SU-DHL-6 (cell line): Measurements from ENCODE around the gene GRIK3.

Experiments used
- H2AFZ ChIP-seq: fragments of 200-600 bp; sonication (generic); 2 replicates; pipeline ENCODE4 v1.6.1; 2014; ENCODE audit warnings: low read depth, mild to moderate bottlenecking, moderate library complexity, mixed read lengths, antibody characterized with exemption, low read length; ENCODE audit not compliant: severe bottlenecking
- H3F3A ChIP-seq: fragments of 200-600 bp; shearing (Covaris generic); 2 replicates; pipeline ENCODE4 v1.6.0; 2016; ENCODE audit warnings: antibody characterized with exemption, mild to moderate bottlenecking; ENCODE audit not compliant: insufficient read depth
- H3K27ac ChIP-seq: fragments of 200-600 bp; sonication (generic); 2 replicates; pipeline ENCODE4 v1.5.1; 2016; ENCODE audit warnings: low read depth, mild to moderate bottlenecking, low read length, moderate library complexity, mixed read lengths
- H3K27me3 ChIP-seq: fragments of 200-600 bp; sonication (generic), shearing (Covaris generic); 2 replicates; pipeline ENCODE4 v1.6.0; 2014; ENCODE audit warnings: mild to moderate bottlenecking, low read length
- H3K36me3 ChIP-seq: fragments of 200-600 bp; sonication (generic); 2 replicates; pipeline ENCODE4 v1.6.1; 2014; ENCODE audit warnings: mild to moderate bottlenecking, low read length, mixed read lengths
- H3K4me2 ChIP-seq: fragments of 300-600, 200-600 bp; shearing (Covaris generic), sonication (generic); 2 replicates; pipeline ENCODE4 v1.6.0; 2014; ENCODE audit warnings: low read length, low read depth, mild to moderate bottlenecking; ENCODE audit not compliant: poor library complexity, severe bottlenecking
- H3K4me3 ChIP-seq: fragments of 200-600 bp; sonication (generic); 2 replicates; pipeline ENCODE4 v1.5.1; 2014; ENCODE audit warnings: antibody characterized with exemption, low read length, mild to moderate bottlenecking, mixed read lengths; ENCODE audit not compliant: insufficient read depth, poor library complexity, severe bottlenecking
- H3K79me2 ChIP-seq: fragments of 200-600 bp; sonication (generic); 2 replicates; pipeline ENCODE4 v1.6.1; 2014; ENCODE audit warnings: mild to moderate bottlenecking, low read length, moderate library complexity; ENCODE audit not compliant: insufficient read depth
- H3K9ac ChIP-seq: fragments of 200-600 bp; sonication (generic); 2 replicates; pipeline ENCODE4 v1.7.0; 2014; ENCODE audit warnings: mild to moderate bottlenecking, low read length
- H3K9me2 ChIP-seq: fragments of 200-600 bp; sonication (generic); replicated peaks from 2 replicates; pipeline ENCODE4 v1.6.1; 2014; ENCODE audit warnings: low read length; ENCODE audit not compliant: insufficient read depth
- H3K9me3 ChIP-seq: fragments of 200-600 bp; sonication (generic); 2 replicates; pipeline ENCODE4 v1.6.1; 2014; ENCODE audit warnings: low read length, mixed read lengths; ENCODE audit not compliant: insufficient read depth
- H4K20me1 ChIP-seq: fragments of 200-600 bp; sonication (generic); 2 replicates; pipeline ENCODE4 v1.6.1; 2014; ENCODE audit warnings: low read depth, mild to moderate bottlenecking, antibody characterized with exemption, low read length, moderate library complexity, mixed read lengths
- EZH2phosphoT487 ChIP-seq: fragments of 200-600 bp; sonication (generic), shearing (Covaris generic); conservative IDR thresholded peaks from 2 replicates; pipeline ENCODE4 v1.6.1; 2018; ENCODE audit warnings: mild to moderate bottlenecking, antibody characterized with exemption, low read length, moderate library complexity, mixed read lengths
- TF ChIP-seq, protein P1 (sequence below): fragments of 200-600 bp; sonication (generic); IDR thresholded peaks from one replicate; pipeline ENCODE4 v1.5.1; 2017; ENCODE audit warnings: antibody characterized with exemption, mild to moderate bottlenecking, low read length, moderate library complexity; ENCODE audit not compliant: insufficient read depth, poor library complexity, severe bottlenecking

The GRIK3 gene

DNA sequence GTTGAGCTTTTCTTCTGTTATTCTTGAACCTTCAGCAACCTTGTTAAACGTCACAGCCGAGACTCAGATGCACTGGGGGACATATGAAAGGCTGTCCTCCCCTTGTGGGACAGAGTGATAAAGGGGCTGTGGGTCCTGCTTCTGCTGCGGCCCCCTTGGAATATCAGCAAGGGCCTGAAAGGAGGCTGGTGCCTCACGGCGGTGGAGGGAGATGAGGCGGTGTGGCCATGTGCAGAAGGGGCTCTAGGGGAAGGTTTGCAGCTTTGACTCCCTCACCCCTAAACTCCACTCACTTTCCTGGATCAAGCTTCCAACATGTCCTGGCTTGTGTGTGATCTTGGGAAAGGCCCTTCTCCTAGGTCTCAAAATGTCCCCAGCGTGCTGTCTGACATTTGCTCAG is 280.9 kb downstream of the GRIK3 start:
- no peak for TF ChIP-seq EZH2phosphoT487
- TF ChIP-seq, protein P1, sequence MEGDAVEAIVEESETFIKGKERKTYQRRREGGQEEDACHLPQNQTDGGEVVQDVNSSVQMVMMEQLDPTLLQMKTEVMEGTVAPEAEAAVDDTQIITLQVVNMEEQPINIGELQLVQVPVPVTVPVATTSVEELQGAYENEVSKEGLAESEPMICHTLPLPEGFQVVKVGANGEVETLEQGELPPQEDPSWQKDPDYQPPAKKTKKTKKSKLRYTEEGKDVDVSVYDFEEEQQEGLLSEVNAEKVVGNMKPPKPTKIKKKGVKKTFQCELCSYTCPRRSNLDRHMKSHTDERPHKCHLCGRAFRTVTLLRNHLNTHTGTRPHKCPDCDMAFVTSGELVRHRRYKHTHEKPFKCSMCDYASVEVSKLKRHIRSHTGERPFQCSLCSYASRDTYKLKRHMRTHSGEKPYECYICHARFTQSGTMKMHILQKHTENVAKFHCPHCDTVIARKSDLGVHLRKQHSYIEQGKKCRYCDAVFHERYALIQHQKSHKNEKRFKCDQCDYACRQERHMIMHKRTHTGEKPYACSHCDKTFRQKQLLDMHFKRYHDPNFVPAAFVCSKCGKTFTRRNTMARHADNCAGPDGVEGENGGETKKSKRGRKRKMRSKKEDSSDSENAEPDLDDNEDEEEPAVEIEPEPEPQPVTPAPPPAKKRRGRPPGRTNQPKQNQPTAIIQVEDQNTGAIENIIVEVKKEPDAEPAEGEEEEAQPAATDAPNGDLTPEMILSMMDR, result no peak
- Histone ChIP-seq H3K79me2 (no peaks in the 10 kb centered on the region), H4K20me1 (no peaks in the 10 kb centered on the region), H3K9me2 (no peaks in the 10 kb centered on the region), H3K4me3 (no peak overlapping the region), H3K27ac (no peak overlapping the region), H3K9ac (no peak overlapping the region), H3K9me3 (no peaks in the 10 kb centered on the region), H3K36me3 (no peaks in the 10 kb centered on the region), H3F3A (no peaks in the 10 kb centered on the region), H3K27me3 (no peaks in the 10 kb centered on the region), H3K4me2 (no peak overlapping the region), H2AFZ (no peak overlapping the region)

DNA sequence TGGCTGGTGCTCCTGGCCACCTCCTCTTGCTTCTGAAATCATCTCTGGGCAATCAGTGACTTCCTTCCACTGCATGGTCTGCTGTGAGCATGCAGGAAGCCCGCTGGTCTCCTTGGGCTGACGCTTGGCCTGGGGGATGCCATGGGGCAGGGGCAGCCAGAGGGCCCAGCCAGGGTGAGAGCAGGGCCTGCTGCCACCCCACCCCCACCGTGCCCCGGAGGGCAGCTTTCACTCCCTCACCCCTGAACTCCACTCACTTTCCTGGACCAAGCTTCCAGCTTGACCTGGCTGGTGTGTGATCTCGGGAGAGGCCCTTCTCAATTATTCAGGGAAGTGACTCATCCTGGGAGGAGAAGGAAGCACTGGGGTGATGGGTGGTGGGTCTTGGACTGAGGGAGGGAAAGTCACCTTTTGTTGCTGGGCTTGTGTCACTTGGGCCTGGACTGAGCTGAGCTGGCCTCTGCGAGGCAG is 281.4 kb downstream of the GRIK3 start:
- Histone ChIP-seq H3K79me2 (no peaks in the 10 kb centered on the region), H3K9me2 (no peaks in the 10 kb centered on the region), H3K9ac (no peak overlapping the region), H3K27me3 (no peaks in the 10 kb centered on the region), H3K36me3 (no peaks in the 10 kb centered on the region), H3F3A (no peaks in the 10 kb centered on the region), H3K9me3 (no peaks in the 10 kb centered on the region), H3K4me3 (no peak overlapping the region), H4K20me1 (no peaks in the 10 kb centered on the region), H2AFZ (no peak overlapping the region), H3K27ac (no peak overlapping the region), H3K4me2 (no peak overlapping the region)
- TF ChIP-seq, protein P1, result no peak
- TF ChIP-seq EZH2phosphoT487, result no peak

DNA sequence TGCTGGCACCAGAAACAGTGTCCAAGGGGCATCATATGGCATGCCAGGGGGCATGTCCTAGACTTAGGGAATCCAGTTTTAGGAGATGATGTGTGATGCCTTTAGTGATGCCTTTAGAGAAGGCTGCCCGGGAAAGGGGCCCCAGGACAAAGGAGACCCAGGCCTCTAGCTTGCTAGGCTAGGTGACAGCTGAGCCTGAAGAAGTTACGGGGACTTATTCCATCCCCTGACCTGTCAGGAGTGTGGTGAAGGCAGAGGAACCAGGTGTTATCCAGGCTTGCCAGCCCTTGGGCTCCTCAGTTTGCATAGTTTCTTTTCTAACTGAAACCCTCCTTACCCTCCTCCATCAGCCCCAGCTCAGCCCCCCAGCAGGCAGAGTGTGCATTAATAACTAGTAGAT is 281.9 kb downstream of the GRIK3 start:
- H3K79me2 ChIP-seq, result no peaks in the 10 kb centered on the region
- H2AFZ ChIP-seq, result no peak overlapping the region
- H3K4me2 ChIP-seq, result no peak overlapping the region
- H4K20me1 ChIP-seq, result no peaks in the 10 kb centered on the region
- TF ChIP-seq, protein P1, result no peak
- TF ChIP-seq EZH2phosphoT487, result no peak
- H3K4me3 ChIP-seq, result no peak overlapping the region
- H3K9me2 ChIP-seq, result no peaks in the 10 kb centered on the region
- no peaks in the 10 kb centered on the region for H3K36me3 ChIP-seq
- no peaks in the 10 kb centered on the region for H3F3A ChIP-seq
- H3K27ac ChIP-seq, result no peak overlapping the region
- H3K27me3 ChIP-seq, result no peaks in the 10 kb centered on the region
- H3K9ac ChIP-seq, result no peak overlapping the region
- H3K9me3 ChIP-seq, result no peaks in the 10 kb centered on the region
